Measurements from ENCODE around the gene FZD10.

DNA sequence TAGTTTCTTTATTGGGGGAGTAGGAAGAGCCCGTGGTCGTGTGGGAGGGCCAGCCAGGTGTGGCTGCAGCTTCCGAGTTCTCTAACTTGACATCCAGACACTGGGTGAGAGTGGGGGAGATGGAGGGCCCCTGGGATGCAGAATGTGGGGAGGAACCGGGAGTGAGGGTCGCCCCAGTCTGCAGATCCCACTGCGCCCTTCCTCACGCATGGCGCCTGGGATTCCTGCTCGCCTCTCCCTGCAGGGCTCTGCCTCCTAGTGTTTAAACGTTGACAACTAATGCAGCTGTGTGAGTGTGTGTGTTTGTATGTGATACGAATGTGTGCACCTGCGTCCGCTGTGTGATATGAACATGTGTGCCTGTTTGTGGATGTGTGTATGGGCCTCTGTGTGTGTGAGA is 34.6 kb downstream of the FZD10 start:
- TF ChIP-seq POLR2AphosphoS5 (IDR thresholded peaks at IDR 0.05; ENCODE audit: borderline replicate concordance, low read depth, low read length) (no peak), EZH2 (IDR thresholded peaks at IDR 0.05) (no peak), FOXP2 (optimal IDR thresholded peaks at IDR 0.05; ENCODE audit: control extremely low read depth, extremely low read length, insufficient read depth) (no peak)

Data from SK-N-MC (cell line).